Activated T-cell treated with anti-CD3 and anti-CD28 coated beads for 48 hours (primary cell): Measurements from ENCODE around the gene PPP1R12C.

Experiments used
- DNase-seq: peaks from one replicate; pipeline ENCODE4 v3.0.0-alpha.2; 2020; ENCODE audit warnings: low read depth

Gene PPP1R12C

GRCh38 chr19:55044771-55045716 is 72.4 kb downstream of the PPP1R12C start:
- DNase-seq, result no peak

- DNase-seq, result no peak
Observed at GRCh38 chr19:55044286-55044685, 73.2 kb downstream of the PPP1R12C start.

GRCh38 chr19:55042688-55043087 is 74.7 kb downstream of the PPP1R12C start:
- DNase-seq, result no peak

- DNase-seq, result no peak
Observed at GRCh38 chr19:55042344-55042678, 75.1 kb downstream of the PPP1R12C start.

GRCh38 chr19:55041627-55042343 is 75.7 kb downstream of the PPP1R12C start:
- no peak for DNase-seq

GRCh38 chr19:55041244-55041626 is 76.2 kb downstream of the PPP1R12C start:
- no peak for DNase-seq
